Stimulated activated CD4-positive, alpha-beta T cell treated with anti-CD3 and anti-CD28 coated beads, Interleukin-12 subunit alpha, Interleukin-12 subunit beta, amount 100 ng/mL, for 24 hours (primary cell): ENCODE data around the gene USP7.
"Not testable (repeated sequence)": the region's sequence is repeated elsewhere in the genome, so short reads cannot be mapped to it uniquely, and the experiment has no call there.

ENCODE experiments used
- DNase-seq, 2 experiments: peaks; one replicate each; pipeline ENCODE4 v3.0.0-alpha.2; 2020; ENCODE audit warnings: low read depth in 2 of 2

Gene USP7

DNA sequence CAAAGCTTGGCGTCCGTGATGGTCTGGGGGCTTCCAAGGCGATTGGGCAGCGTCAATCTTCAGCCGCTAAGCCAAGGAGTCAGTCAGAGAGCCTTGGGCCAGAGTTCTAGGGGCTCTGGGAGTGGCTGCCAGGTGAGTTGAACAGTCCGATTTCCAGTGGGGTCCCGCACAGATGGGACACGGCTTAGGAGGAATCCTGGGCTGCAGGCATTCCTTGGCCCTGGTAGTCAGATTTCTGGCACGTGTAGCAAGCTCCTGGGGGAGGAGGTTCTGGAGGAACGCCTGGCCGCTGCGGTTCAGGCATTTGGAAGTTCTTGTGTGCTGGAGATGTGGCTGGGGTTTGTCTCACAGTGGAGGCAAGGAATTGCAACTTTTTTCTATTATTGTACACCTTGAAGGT lies 120.4 kb downstream of the USP7 start:
- DNase-seq = not testable (repeated sequence)
